ENCODE measurements around the gene LRRN4CL.
A peak's percentile ranks its signal among the peaks of the same experiment; 100 is the strongest.

Gene LRRN4CL

GRCh38 chr11:62645946-62646824 lies 43.1 kb downstream of the LRRN4CL start, which contains the start of gene GANAB:
Gene GANAB, minus strand, starts transcription at chr11:62646613. Its CDS starts 14 bp downstream, at chr11:62646599.
- DNase-seq: peak; percentile 99

- peak; percentile 26 for DNase-seq
Measured at GRCh38 chr11:62645671-62645945, 43.7 kb downstream of the LRRN4CL start.

GRCh38 chr11:62644220-62644619 lies 45.1 kb downstream of the LRRN4CL start:
- no peak for DNase-seq

All from hematopoietic multipotent progenitor cell treated with erythropoietin and hydrocortisone succinate and interleukin-3 and kit ligand, for 8 days (in vitro differentiated cells).